Fibroblast of skin of left quadriceps (primary cell): ENCODE data around the gene MYO18A.
"Not testable (repeated sequence)": the region's sequence is repeated elsewhere in the genome, so short reads cannot be mapped to it uniquely, and the experiment has no call there.

ENCODE experiments used
- DNase-seq, 2 experiments: peaks; one replicate each; pipeline ENCODE4 v3.0.0-alpha.2; 2013; ENCODE audit warnings: low read depth in 2 of 2

Gene MYO18A

DNA sequence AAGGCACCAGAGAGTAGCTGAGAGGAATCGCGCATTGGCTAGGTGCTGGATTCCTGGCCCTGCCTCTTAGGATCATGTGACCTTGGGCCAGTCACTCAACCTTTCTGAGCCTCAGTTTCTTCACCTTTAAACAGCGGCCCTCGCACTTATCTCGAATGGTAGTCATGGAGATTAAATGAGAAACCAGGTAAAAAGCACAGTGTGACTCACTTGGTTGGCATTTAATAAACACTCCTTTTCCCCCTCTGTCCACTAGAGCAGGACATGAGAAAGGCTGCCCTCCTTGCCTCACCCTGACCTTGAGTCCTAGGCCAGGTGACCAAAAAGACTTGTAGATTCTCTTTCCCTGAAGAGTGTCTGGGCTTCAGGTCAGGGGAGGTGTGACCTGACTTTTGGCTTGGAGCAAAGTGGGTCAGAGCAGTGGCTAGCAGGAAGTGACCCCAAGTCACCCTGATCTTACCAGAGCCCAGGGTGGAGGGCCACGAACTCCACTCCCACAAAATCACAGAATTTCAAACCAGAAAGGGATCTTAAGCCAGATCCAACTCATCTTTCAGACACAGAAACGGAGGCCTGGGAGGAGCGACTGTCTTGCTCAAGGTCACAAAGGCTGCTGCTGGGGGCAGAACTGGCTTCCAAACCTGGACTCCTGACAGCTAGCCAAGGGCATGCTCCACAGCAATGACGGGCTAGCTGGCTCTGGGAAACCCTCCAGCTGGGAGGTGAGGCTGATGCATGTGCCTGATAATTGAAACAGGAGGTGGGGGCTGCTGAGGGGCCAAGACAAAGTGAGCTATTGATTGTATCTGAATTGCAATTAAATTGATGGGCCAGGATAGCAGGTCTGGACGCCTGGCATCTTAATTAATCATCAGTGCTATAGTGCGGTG is 72.0 kb downstream of the MYO18A start:
- DNase-seq, result no peak

DNA sequence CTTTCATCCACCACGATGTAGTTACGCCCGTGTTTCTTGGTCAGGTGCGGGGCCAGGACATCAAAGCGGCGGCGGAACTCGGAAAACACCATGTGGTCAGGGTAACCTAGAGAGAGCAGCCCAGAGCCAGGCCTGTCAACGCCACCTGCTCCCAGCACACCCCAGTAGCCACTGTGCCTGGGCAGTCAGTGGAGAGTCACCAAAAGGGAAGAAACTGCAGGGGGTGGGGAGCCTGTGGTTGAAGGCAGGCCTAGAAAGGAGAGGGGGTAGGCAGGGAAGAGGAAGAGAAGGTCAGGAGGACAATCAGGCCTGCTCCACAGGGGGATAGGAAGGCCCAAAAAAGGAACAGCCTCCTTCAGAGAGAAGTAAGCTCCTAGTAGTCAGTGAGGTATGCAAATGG is 73.1 kb downstream of the MYO18A start:
- DNase-seq, result no peak

DNA sequence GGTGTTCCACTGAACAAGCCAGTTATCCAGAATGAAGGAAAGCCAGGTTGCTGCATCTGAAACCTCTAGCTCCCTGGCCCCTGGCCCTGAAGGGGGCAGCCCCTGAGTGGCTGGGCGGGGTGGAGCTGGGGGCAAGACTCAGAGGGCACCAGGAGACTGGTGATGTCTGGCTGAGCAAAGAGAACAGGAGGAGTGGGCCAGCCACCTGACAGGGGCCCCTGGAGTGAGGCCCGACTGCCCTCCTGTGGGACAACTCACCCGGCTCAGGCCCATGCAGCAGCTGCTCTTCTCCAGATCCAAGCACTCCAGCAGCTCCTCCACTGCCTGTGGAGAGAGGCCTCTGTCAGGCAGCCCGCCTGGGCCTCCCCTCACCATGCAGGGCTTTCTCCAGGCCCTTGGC is 76.9 kb downstream of the MYO18A start:
- DNase-seq, result no peak

DNA sequence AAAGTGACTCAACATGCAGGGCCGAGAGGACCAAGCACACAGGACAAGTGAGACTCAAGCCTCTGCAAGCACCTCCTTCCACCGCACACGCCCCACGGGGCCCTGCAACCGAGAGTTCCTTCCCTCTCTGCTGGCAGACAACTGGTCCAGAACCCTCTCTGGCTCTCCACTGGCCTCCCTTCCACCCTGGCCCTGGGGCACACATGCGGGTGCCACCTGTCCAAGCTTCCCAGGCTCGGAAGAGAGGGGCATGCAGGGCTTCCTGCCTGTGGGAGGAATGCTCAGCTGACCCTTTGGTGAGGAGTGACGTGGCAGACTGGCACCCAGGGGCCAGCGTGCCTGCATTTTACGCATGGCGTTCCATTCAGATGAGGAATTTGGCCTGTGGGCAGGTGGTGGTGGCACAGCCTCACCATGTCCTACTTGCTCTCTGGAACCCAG is 77.4 kb downstream of the MYO18A start:
- no peak for DNase-seq

DNA sequence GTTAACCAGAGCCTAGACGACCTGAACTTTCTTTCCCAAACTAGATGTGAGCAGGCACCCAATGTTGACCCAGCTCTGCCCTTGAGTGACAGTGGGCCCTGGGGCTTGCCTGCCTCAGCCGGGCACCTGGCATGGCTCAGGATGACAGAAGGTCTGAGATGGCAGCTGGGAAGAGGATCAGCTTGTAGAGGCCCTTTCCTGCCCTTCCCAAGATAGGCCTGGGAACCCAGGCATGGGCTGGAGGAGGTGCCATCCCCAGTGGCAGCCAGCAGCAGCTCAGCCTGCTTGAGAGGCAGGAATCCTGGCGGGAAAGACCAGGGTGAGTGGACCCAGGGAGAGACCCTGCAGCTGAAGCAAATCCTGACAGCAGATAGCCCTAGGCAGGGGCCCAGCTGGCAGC is 78.2 kb downstream of the MYO18A start:
- DNase-seq, result no peak

DNA sequence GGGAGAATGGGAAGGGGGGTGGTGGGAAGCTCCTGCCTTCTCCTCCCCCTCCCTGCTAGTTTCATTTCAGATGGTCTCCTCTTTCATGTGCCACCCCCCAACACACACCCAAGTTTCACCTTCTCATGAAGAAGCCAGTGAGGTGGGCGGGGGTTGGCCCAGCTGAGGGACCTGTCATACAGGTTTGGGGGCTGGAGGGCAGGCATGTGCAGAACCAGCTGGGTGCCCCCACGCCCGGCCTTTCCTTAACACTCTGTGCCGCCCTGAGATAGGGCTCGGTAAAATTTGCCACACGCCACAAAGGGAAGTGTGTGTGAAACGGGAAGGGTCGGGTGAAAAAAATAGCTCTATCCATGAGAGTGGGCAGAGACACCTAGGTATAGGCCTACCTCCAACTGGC is 79.9 kb downstream of the MYO18A start:
- no peak for DNase-seq

DNA sequence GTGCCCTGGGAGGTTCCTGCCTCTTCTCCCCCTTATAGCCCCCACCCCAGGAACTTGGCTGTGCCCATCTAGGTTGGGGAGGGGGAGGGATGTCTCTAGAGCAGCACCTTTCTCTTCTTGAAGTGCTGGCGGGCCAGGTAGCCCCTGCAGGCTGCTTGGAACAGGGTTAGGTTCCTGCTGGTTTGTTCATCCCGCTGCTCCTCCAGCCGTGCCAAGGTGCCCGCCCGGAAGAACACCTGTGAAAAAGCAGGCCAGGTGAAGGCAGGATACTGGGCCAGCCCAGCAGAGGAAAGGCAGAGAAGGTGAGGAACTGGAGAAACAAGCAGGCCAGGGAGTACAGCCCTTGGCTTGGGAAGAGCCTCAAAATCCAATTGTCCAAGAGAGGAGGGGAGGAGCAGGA is 80.7 kb downstream of the MYO18A start:
- no peak for DNase-seq

DNA sequence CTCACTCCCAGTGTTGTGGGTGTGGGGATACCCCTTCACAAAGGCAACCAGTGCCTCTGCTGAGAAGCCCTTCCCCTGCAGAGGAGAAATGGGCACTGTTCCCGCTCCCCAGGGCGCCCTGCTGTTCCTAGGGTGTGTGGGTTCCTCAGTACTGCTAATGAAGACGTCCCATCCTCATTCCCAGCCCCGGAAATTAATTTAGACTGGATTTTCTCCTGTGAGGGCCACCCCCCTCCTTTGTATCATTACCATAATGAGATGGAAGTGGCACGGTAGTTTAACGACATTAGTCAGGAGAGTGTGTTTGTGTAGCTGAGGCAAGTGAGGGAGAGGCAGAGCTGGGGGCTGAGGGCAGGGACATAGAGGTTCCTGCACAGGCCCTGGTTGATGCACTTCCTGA is 84.1 kb downstream of the MYO18A start:
- no peak for DNase-seq

DNA sequence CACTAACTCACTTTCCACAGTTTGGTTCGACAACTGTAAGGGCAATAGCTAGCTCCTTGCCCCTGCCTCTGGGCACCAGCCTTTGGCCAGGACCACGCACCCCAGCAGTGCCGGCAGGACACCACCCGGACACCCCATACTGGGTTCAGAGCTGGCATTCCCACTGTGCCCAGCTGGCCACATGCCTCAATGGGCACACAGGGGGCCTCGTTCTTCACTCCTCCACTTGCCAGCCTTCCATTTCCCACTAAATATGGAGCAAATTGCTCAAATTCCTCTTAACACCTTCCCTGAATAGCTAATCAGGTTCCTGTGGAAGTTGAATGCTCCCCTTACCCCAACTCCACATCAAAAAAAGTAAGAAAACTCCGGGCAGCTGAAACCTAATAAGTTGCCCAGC is 84.8 kb downstream of the MYO18A start:
- DNase-seq, result no peak

DNA sequence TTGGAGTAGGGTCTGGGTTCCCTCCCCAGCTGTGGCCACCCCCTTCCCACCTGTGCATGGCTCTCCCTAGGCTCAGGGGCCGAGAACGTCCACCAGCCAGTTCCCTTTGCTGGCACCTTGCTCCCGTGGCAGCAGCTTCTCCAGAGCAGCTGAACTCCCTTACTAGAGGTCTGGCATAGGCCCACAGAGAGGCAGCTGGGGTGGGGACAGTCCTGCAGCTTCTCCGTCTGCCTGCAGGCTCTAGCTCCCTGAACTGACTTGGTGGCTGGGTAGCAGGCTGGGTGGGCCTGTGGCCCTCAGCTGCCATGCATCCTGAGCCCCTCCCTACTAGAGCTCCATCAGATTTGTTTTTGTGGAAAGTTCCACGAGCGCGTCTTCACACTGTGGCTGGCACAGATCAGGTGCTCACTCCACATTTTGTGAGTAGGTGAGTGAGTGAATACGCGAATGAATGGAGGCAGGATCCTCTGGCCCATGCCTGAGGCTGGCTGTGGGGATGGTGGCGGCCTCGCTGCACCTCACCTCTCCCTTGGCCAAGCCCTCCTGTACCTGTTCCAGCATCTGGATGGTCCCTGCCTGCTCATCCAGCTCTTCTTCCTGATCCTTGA is 86.0 kb downstream of the MYO18A start:
- no peak for DNase-seq

DNA sequence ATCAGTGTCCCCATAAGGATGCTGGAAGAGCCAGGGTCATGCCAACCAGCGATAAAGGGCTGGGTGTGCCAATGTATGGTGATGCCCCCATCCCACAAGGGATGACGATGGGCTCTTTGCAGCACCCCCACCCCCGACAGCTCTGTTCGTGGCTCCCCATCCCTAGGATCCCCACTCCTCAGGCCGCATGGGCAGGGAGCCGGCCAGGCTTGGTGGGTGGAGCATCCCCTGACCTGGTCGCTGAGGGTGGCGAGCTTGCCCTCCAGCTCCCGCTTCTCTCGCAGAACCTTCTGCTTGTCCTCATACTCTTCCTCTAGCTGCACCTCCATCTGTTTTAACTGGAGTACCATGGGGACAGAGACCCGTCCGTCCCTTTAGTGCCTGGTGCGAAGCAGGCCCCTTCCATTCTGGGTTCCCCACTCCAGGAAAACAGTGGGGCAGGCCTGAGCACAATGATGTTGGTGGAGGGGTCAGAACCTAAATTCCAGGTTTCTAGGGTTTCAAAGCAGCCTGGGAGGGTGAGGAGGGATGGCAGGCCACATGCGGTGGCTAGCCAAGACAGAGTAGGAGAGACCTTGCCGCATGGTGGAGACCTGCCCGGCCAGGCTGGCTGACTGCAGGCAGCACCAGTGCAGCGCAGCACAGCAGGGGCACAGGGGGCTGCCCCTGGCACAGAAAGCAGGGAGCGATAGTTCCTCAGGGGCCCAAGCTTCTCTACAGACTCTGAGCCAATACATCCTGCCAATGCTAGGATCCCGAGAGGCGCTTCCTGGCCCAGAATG is 86.9 kb downstream of the MYO18A start:
- DNase-seq, result no peak

DNA sequence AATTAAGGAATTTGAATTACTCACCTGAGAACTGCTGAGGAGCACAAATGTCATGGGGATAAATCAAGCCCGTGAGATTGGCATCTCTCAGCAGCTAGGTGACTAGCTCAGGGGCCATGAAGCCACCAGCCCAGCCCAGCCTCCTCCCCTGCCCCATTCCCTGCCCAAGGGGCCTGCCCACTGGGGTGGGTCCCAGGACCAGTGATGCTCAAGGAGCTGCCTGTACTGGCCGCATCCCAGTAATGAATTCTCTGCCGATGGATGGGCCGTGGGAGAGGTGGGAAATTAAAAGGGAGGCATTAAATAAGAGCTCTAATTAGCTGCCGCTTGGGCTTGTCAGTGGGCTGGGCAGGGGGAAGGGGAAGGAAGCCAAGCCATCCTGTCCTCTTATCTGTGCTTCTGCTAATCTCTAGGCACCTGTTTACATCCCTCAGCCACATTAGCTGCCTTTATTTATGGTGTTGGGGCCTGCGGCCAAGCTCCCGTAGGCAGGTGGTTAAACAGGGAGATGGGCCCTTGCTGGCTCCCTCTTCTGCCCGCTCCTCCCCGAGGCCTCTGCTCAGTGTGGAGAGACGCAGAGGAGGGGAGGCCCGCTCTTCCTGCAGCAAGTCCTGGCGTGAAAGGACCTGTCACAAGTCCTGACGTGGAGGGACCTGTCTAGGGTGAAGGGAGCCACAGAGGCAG is 88.5 kb downstream of the MYO18A start:
- DNase-seq, result no peak

DNA sequence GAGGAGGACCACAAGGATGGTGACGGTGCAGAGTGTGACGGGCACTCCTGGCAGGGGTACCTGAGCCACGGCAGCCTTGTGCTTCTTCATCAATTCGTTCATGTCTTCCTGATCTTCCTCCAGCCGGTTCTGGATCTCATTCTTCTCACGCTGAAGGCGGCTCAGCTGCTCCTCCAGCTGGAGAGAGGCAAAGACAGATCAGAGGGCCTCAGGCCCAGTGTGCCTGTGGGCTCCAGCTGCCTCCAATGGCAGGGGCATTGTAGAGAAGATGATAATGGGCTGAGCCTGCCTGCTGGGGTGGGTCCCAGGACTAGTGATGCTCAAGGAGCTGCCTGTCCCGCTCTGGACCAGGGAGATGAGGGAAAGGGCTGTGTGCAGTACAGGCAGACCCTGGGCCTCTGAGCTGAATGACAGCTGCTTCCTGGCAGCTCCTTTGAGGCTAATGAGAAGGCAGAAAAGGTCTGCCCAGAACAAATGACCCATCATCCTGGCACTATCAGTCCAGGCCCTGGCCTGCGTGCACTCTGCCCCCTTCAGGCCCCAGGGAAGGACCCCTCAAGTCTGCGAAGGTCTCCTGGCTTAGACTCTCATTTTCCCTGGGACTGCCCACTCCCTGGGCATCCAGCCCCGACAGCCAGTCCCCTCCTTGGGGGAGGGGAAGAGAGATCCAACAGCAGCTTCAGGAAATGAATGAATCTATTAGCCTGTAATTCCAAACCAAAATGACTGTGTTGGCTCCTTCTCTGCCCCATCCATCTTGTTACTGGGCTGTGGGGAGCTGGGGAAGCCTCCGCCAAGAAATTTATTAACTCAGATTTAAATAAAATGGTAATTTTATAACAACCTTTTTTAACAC is 89.2 kb downstream of the MYO18A start:
- DNase-seq, result no peak

DNA sequence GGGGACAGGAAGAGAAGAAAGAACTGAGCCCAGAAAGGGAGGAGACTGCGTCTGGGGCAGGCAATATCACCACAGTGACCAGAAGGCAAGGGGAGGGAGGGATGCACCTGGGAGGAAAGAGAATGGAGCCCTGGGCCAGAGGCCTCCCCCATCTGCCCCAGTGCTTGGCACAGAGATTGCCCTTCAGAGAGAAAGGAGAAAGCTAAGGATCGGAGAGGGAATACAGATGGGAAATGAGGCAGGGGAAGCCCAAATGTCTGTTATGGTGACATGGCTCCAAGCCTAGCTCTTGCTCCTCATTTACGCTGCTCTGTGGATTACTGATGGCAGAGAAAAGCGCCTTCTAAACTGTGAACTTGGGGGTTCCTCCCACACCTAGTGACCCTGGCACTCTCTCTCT is 90.1 kb downstream of the MYO18A start:
- DNase-seq, result no peak

DNA sequence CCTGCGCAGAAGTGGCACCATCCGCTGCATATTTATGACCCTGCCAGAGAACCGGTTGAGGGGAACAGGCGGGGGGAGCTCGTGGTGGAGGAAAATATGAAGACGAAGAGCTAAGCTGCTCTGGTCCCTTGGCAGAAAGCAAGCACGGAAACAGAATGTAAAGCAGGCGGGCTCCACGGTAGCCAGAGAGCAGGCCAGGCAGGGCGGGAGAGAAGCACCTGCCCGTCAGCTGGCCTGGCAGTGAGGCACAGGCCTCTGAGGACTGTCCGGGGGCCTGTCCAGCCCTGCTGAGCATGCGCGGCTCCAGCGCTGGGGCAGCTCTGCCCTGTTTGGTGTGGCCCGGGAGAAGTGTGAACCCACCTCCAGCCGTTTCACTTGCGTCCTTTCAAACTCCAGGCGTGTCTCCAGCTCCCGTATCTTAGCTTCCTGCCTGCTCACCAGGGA is 90.6 kb downstream of the MYO18A start:
- DNase-seq, result no peak

DNA sequence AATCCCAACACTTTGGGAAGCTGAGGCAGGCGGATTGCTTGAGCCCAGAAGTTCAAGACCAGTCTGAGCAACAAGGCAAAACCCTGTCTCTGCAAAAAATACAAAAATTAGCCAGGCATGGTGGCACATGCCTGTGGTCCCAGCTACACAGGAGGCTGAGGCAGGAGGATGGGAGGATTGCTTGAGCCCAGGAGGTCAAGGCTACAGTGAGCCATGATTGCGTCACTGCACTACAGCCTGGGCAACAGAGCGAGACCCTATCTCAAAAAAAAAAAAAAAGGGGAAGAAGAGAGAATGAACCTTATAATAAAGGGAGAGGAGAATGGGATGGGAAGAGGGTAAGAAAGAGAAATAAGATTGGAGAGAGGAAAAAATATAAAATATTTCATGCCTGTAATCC is 91.4 kb downstream of the MYO18A start:
- DNase-seq, result not testable (repeated sequence)

DNA sequence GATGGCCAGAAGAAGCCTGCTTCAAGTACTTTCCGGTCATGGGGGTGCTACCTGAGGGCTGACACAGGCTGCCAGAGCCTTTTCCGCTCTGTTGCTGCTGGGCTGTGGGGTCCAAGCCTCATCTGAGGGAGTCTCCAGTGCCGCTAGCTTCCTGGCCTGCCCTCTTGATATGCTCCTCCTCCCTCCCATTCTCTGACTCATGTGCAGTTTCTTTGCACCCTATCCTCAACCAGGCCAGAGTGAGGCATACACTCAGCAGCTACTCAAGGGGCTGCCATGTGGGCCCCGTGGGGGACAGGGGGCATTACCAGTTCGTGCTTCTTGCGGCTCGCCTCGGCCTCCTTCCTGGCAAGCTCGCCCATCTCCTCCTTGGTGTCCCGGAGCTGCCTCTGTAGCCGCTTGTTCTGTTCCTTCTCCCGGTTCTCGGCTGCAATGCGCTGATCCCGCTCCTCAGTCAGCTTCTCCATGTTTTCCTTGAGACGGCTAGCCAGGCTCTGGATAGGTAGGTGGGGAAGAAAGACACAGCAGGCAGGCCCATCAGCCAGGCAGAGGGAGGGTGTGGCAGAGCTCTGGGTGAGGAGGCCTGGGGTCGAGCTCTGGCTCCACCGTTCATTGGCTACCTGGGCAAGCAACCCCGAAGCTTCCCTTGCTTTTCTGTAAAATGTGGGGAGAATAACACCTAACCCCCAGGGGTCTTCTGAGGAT is 93.4 kb downstream of the MYO18A start:
- DNase-seq, result no peak

DNA sequence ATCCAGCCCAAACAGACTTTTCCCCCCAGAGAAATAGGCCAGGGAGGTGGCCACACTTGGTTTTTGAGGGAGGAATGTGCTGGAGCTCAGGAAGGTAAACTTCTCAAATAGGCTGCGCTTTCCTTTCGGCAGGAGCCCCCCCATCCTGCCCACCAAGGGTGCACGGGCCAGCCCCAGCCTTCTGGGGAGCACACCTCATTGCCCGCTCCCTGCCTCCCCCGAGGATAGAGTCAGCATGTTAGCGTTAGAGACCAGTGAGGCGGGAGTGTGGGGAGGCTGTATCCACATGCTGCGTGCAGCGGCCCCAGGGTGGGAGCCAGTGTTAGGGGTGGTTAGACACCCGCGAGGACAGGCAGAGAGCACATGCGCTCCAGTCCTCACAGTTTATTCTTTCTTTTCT is 95.0 kb downstream of the MYO18A start:
- DNase-seq, result no peak

DNA sequence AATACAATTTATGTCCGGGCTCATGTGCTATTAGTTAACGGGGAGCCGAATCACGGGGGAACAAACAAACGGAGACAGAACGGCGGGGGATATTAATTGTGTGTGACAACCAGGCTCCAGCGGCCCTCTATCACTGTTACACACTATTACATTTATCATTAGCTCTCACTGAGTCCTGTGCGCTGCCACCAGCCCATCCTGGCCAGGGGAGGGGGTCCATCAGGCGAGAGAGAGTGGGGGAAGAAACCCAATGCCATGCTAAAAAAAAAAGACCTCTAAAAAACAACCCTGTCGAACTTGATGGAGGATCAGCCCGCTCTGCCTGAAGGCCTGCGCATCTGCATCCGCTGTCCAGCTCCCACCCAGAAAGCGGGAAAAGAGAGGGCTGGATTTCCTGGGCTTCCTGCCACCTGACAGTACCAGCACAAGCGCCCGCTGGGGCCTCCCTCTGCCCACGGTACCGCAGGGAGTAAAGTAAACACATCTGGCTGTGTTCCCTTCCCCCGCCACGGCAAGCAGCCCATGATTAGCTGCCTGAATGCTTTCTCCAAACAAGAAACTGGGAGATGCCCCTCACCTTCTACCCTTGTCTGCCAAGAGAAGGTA is 95.6 kb downstream of the MYO18A start:
- peak in 1 of 2 experiments; percentile 3 for DNase-seq

DNA sequence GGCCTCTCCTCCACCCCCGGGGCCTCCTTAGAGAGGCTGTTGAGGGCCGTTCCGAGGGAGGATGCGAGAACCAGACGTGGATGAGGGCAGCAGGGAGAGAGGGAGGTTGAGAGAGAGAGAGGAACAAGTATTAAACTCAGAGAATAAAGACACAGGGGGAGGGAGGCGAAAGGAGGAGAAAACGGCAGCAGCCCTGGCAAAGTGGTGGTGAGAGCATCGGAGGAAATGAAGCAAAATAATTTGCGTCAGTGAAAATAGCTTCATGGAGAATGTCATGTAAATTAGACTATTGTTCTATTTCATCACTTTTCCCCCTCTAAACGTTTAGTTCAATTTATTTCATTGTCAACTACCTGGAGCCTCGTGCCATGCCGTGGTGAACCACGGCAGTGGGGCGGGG is 99.2 kb downstream of the MYO18A start:
- no peak for DNase-seq
